Caki2 (cell line): Measurements from ENCODE around the gene OLFM4. TPM values are rescaled to one million over a fixed set of nuclear protein-coding genes. Genes with fewer than 3 reads are reported as not detected.
A peak's percentile ranks its signal among the peaks of the same experiment; 100 is the strongest.

ENCODE experiments used
- DNase-seq: peaks from one replicate; pipeline ENCODE4 v3.0.0-alpha.2; 2015; ENCODE audit warnings: low read depth
- in situ Hi-C: cut with HindIII; loops from 2 replicates; pipeline ENCODE4 v1.10.0; 2016; ENCODE audit warnings: low sequenced_read_pairs, low pct_unique_long_range_greater_than_20kb, mixed read lengths
- total RNA-seq: library from RNA; depleted of rRNA; stranded (reverse); fragments of >200 nt; shearing (Covaris generic); gene quantifications from 2 replicates; pipeline ENCODE4 v1.2.3, GENCODE V29; 2014; ENCODE audit warnings: low replicate concordance; rRNA removed

Gene OLFM4
- not detected in 2 replicates for total RNA-seq

DNA sequence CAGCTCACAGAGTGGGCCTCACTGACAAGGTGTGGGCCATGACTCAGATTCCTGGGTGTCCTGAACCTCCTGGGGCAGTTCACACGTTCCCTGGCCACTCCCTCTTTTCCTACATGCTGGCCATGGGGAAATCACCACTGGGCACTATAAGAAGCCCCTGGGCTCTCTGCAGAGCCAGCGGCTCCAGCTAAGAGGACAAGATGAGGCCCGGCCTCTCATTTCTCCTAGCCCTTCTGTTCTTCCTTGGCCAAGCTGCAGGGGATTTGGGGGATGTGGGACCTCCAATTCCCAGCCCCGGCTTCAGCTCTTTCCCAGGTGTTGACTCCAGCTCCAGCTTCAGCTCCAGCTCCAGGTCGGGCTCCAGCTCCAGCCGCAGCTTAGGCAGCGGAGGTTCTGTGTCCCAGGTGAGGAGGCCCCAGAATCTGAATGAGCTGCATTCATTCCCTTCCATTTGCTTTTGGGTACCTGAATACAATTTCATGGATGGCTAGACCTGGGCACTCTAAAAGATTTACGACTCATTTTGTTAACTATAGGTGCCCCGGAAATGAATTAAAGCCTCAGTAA is at the start of gene OLFM4:
OLFM4 (plus strand) TSS at position 177 of the 567 bp plus-strand sequence; CDS start at position 201, 24 bp downstream.
- DNase-seq: no peak
- in situ Hi-C loops: no loop called here

GRCh38 chr13:52978989-52979388 is 49.6 kb upstream of the OLFM4 start:
- in situ Hi-C loops: no loop called here

DNA sequence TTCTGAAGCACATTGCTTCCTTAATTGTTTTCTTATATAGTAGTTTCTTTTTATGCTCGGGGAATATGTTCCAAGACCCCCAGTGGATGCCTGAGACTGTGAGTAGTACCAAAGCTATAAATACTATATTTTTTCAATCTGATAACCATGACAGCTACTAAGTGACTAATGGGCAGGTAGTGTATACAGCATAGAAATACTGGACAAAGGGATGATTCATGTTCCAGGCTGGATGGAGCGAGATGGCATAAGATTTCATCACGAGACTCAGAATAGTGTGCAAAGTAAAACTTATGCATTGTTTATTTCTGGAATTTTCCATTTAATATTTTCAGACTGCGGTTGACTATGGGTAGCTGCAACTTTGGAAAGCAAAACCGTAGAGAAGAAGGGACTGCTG is 47.9 kb upstream of the OLFM4 start:
- in situ Hi-C loops: no loop called here
- DNase-seq: no peak

More at GRCh38 chr13:52978989-52979388, 49.6 kb upstream of the OLFM4 start:
- no peak for DNase-seq

GRCh38 chr13:52983836-52984235 is 44.8 kb upstream of the OLFM4 start:
- DNase-seq: peak; percentile 15
- in situ Hi-C loops: no loop called here

DNA sequence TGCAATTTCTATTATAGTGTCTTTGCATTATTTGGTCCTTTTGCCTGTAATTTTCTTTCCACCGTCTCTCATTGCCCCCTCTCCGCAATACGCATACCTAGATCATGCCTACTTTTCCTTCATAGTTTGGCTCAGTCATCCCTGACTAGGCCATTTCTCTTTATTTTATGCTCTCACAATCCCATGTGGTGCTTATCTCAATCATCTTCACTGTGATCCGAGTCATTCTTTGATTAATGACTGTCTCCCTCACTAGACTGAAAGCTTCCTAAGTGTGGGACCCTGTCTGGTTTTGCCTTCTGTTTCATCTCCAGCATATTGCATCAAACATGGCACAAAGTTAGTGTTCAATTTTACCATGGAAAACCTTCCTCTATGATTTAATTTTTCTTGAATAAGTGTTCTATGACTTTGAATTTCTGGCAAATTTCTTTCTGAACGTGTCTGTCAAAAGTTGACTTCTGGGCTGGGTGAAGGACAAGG is 43.7 kb upstream of the OLFM4 start:
- DNase-seq: no peak
- in situ Hi-C loops: no loop called here

DNA sequence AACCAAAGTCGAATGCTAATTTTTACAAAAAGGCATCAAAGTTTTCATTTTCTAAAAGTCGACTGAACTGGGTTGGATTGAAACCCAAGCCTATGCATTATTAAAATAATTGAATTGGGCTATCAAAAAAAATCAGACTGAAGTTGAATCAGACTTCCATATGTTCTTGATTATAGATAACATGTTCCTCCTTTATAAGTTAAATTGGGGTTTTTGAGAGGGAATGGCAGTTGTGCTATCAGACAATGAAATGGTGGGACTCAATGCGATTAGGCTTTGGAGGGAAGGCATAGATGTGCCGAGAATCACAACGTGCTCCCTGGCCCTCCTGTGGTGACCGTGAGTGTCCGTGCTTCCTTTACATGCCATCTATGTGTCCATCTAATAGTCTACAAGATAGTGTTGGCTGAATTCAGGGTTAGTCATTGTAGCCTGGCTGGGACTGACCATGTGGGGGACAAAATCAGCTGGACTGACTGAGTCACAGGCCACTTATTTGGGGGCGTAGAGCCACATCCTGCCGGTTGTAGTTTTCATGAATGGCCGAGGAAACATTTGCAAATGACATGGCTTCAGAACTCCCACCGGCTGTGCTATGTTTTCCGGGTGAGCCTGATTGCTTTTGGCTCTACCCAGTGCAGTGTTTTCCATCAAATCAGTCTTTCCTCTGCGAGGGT is 37.1 kb upstream of the OLFM4 start:
- no peak for DNase-seq
- in situ Hi-C loops: no loop called here

DNA sequence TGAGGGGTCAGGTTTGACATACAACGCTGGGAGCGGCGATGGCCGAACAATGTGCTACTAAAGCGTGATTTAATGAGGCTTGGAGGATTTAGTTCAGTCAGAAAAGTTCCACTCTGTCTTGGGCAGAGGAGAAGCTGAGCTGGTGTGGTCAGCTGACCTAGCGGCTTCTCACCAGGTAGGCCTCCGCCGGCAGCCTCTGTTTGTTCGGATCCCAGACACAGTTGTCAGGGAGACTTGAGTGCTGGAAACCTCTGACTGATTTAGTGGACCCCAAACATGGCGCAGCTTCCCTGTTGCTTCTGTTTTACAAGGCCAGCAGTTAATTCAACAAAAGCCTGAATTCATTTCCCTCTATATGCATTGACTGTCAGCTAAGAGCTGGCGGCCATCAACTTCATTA is 36.5 kb upstream of the OLFM4 start:
- in situ Hi-C loops: no loop called here
- no peak for DNase-seq

DNA sequence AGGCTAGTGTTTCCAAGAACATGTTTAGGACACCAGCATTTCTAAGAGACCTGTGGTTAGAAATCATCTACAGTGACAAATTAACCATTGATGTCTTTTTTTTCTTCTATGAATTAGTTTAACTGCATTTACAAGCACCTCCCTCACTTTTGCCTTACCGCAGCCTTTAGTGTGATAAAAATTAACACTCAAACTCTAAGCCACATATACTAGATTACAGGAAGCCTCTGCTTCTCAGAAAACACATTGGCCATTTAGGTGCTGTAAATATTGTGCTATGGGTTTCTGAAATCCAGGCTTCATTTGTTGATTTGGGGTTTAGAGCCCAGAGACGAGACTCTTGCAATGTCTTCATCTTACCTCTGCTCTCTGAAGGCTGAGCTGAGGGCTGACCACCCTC is 34.6 kb upstream of the OLFM4 start:
- no peak for DNase-seq

DNA sequence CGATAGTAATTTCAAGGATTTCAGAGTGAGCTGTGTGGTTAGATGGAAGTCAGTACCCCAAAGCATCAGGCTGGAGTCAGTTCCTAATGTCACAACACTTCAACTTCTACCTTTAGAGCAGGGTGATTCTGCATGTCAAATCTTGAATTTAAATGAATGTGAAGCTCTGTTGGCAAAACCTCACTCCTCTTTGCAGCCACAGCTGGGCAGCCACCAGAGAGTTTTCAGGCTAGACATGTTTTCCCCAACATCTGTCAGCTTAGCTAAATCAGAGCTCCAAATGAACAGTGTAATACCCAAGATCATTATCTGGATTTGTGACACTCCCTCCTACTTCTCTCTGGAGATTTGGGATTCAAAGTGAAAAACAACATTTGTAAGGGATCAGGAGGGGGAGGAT is 33.7 kb upstream of the OLFM4 start:
- in situ Hi-C loops: no loop called here
- DNase-seq: no peak

More for the DNA sequence above, 34.6 kb upstream of the OLFM4 start:
- in situ Hi-C loops: no loop called here

DNA sequence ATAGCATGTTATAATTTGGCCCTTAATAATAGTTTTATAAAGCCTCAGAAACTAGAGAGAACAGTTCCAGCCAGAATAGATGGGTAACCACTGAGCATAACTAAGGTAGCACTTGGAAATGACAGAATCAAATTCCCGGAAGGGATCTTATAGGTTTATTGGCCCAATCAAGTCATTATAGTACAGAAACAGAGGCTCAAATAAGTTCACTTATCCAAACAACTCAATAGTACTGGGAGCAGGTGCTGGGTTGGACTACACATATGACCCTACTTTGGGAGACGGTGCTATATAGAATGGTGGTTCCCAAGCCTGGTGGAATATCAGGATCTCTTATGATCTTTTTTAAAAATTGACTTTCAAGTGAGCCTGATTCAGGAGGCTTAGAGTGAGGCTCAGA is 32.7 kb upstream of the OLFM4 start:
- in situ Hi-C loops: no loop called here
- DNase-seq: no peak

DNA sequence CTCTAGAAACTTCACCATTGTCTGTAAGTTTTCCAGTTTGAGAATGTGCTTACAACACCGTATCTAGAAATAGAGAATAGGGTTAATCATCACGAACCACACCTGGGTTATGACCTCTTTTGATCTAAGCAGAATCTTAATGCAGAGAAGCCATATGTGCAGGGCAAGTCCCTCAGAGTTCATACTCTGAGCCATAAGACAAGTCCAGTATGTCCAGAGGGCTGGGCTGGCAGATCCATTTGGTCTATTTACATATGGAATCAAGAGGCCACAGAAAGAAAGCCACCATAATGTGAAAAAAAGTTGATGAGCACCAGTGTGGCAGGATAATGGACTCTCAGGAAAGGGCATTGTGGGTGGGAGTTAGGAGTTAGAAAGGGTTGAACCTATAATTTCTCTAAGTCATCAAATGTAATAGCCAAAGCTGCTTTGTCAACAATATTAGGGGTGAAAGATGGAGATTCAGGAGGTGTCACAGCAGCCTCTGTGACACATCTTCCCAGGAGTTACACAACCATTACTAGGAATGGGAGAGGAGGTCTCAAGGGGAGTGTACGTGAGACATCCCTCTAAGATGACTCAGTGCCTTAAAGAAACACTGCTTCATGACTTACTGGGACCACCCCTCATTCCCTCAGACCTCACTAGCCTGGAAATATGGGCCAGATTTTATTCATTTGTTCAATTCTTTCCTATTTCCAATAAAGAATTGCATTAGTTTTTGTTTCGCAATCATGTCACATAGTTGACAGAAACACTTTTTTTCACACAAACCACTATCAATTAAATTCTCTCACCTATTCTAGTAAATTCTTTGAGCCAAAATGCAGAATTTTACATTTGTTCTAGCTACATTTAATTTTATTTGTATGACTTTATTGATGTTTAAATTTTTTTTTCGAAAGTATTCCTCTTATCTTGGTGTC is 30.4 kb upstream of the OLFM4 start:
- no peak for DNase-seq
- in situ Hi-C loops: no loop called here

GRCh38 chr13:52999093-52999696 is 29.4 kb upstream of the OLFM4 start:
- in situ Hi-C loops: no loop called here
- no peak for DNase-seq

DNA sequence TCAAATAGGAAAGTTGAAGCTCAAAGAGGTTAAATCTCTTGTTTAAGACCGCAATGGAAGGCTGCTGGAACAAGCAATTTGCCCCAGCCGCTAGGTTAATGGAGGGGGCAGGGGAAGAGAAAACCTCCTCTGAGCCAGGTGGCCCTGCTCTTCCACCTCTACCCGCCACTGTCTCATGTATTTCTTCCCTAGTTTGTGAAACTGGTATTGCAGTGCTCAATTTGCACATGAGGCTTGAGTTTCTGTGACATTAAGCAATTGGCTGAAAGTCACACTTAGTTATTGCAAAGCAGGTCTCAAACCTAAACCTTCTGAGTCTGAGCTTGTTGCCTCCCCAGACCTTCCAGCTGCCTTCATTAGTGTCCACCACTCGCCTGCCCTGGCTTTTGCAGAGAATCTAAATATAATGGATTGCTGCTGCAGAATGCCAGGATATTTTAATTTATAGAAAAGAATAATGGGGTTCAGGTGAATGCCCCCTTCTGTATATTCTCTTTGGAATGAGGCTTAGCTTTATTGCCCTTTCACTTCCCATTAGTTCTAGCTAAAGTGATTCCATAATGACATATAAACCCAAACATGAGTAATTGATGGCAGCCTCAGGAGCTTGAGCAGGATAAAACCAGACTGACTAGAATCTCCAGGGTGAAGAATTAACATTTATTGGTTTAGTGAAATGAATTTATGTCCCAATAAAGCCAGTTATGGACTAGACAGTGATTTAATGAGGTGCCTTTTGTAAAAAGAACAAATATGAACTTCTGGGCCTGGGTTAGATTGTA is 27.0 kb upstream of the OLFM4 start:
- in situ Hi-C loops: no loop called here
- DNase-seq: no peak

GRCh38 chr13:53004573-53004972 is 24.0 kb upstream of the OLFM4 start:
- in situ Hi-C loops: no loop called here
- no peak for DNase-seq

DNA sequence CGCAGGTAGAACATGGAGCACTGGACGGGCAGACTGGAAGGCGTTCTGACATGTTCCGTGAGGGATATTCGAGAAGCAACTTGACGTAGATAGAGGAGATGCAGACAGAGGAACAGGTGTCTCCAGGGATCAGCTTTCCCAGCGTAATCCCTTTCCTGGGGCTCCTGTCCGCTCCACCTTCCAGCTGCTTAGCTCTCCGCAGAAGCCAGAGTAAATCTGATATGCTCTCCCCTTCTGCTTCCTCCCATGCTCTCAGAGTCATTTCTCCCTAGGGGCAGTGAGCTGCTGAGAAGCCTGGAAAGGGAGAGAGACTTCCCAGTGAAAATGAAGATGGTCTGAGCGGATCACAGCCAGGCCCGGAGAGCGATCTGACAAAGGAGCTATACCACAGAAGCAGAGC is 23.0 kb upstream of the OLFM4 start:
- DNase-seq: no peak
- in situ Hi-C loops: no loop called here

DNA sequence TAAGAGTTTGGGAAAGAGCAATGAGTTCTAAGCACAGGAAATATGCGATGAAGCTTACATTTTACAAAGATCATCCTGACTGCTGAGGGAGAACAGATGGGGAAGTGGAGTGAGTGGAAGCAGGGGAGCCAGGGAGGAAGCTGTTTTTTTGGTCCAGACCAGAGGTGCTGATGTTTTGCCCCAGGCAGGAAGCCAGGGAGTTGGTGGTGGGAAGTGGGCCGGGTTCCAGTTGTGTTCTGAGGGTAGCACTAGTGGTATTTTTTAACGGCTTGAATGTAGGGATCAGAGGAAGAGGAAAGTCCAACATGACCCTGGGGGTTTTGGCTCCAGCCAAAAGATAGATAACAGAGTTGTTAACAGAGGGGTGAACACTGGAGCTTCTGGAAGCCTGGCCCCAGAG is 20.7 kb upstream of the OLFM4 start:
- DNase-seq: no peak
- in situ Hi-C loops: no loop called here

DNA sequence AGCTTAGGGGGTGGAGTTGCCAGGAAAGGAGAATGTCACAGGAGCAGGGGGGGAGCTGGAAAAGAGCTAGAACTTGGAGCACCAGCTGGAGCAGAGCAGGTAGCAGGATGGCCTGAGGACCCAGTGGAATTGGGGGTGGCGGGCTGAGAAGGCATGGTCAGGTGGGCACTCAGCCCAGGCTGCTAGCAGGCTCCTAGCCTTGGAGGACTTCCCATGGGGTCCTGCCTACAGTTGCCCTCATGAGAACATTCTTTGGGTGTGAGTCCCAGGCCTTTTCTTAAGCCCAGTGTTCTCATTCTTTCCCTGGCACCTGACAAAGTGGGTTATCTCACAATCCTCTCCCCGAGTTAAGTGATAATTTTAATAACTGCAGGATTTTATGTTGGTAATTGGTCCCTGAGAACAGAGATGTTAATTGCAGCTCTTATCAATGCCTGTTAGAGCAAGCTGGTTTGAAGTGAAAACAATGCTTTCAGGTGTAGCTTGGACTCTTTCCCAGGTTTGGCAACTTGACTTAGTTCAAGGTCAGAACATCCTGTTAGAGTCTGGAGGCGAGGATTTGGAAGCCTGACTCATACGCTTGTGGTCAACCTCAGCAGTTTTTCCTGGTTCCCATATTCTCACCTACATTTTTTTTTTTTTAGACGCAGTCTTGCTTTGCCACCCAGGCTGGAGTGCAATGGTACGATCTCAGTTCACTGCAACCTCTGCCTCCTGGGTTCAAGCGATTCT is 18.1 kb upstream of the OLFM4 start:
- in situ Hi-C loops: no loop called here

More for the DNA sequence above, 18.1 kb upstream of the OLFM4 start:
- no peak for DNase-seq
